ENCODE data around the gene VWA5B2. TPM values are rescaled to one million over a fixed set of nuclear protein-coding genes. Genes with fewer than 3 reads are reported as not detected.

The VWA5B2 gene
- total RNA-seq, 6 experiments from 2014 or later: not detected

DNA sequence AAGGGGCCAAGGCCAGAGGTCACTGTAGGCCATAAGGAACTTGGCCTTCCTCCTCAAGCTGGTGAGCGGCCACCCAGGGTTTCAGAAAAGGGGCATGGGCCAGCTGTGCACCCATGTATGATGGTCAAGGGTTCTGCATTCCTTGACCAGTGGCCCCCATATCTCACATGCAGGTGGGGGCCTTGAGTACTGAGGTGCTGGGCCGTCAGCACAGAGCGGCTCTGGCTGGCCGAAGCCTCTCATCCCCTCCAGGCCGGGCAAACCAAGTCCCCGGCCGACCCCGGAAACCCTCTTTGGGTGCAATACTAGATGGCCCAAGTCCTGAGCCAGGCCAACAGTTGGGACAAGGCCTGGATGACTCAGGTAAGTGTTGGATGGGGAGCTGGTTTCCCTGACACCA is 9.8 kb downstream of the VWA5B2 start:
- H3K36me3 Mint-ChIP-seq (ENCODE audit: low read depth): peaks cover 9% of the 10 kb centered on the region
- DNase-seq: no peak
- no peaks in the 10 kb centered on the region for H3K9me3 Mint-ChIP-seq
- H3K27me3 Mint-ChIP-seq (ENCODE audit: insufficient read depth): peaks cover 11% of the 10 kb centered on the region
- no peak overlapping the region; the same call in 1 of the 2 replicates for H3K27ac Mint-ChIP-seq
- TF ChIP-seq, protein P1, sequence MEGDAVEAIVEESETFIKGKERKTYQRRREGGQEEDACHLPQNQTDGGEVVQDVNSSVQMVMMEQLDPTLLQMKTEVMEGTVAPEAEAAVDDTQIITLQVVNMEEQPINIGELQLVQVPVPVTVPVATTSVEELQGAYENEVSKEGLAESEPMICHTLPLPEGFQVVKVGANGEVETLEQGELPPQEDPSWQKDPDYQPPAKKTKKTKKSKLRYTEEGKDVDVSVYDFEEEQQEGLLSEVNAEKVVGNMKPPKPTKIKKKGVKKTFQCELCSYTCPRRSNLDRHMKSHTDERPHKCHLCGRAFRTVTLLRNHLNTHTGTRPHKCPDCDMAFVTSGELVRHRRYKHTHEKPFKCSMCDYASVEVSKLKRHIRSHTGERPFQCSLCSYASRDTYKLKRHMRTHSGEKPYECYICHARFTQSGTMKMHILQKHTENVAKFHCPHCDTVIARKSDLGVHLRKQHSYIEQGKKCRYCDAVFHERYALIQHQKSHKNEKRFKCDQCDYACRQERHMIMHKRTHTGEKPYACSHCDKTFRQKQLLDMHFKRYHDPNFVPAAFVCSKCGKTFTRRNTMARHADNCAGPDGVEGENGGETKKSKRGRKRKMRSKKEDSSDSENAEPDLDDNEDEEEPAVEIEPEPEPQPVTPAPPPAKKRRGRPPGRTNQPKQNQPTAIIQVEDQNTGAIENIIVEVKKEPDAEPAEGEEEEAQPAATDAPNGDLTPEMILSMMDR (IDR thresholded peaks at IDR 0.05): no peak
- no peak overlapping the region for H3K4me3 Mint-ChIP-seq
- peaks cover 4% of the 10 kb centered on the region for H3K4me1 Mint-ChIP-seq (ENCODE audit: low read depth)

DNA sequence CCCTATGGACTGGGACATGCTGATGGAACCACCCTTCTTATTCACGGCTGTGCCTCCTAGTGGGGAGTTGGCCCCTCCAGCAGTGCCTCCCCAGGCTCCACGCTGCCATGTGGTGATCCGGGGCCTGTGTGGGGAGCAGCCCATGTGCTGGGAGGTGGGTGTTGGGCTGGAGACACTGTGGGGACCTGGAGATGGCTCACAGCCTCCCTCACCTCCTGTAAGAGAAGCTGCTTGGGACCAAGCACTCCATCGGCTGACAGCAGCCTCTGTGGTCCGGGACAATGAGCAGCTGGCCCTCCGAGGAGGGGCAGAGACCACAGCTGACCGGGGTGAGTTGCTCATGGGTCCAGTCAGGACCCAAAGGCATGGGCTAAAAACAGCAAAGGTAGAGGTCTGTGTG is 10.3 kb downstream of the VWA5B2 start:
- Mint-ChIP-seq H3K36me3 (ENCODE audit: low read depth) (peaks cover 11% of the 10 kb centered on the region), H3K27me3 (ENCODE audit: insufficient read depth) (peaks cover 8% of the 10 kb centered on the region), H3K4me3 (no peak overlapping the region), H3K4me1 (ENCODE audit: low read depth) (no peaks in the 10 kb centered on the region), H3K27ac (no peak overlapping the region), H3K9me3 (no peaks in the 10 kb centered on the region)
- TF ChIP-seq, protein P1 (IDR thresholded peaks at IDR 0.05): no peak
- no peak for DNase-seq

DNA sequence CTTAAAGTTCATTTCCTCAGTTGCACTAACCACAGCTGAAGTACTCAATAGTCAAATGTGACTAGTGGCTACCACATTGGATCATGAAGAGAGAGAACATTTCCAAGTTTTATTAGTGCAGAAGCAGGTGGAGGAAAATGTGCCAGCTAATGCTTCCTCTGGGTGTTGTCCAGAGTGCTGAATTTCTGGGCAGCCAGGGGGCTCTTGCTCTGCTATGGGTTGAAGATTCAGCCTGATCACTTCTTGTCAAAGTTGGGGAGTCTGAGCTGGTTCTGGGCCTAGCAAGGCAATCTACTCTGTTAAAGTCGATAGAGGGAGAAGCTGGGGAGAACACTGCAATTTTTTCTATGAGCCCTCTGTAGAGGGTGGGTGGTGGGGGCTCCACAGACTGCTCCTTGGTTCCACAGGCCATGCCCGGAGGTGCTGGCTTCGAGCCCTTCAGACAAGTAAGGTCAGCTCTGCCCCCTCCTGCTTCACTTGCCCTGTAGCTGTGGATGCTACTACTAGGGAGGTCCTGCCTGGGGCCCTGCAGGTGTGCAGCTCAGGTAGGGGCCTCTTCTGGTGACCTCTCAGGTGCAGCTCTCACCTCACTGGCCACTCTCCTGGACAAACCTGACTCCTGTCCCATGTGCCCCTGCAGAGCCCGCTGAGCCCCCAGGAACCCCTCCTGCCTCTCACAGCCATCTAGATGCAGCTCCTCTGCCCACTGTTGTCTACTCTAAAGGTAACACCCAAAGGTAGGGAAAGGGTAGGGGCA is 11.2 kb downstream of the VWA5B2 start:
- Mint-ChIP-seq H3K4me3 (no peak overlapping the region), H3K36me3 (ENCODE audit: low read depth) (peaks cover 15% of the 10 kb centered on the region), H3K4me1 (ENCODE audit: low read depth) (no peaks in the 10 kb centered on the region), H3K27me3 (ENCODE audit: insufficient read depth) (peaks cover 7% of the 10 kb centered on the region; the same call in 1 of the 2 replicates), H3K9me3 (no peaks in the 10 kb centered on the region), H3K27ac (no peak overlapping the region)
- TF ChIP-seq, protein P1 (IDR thresholded peaks at IDR 0.05): 0 out of 2 replicates have a peak, but pooled peaks have one; percentile 6
- peak; percentile 39 for DNase-seq

DNA sequence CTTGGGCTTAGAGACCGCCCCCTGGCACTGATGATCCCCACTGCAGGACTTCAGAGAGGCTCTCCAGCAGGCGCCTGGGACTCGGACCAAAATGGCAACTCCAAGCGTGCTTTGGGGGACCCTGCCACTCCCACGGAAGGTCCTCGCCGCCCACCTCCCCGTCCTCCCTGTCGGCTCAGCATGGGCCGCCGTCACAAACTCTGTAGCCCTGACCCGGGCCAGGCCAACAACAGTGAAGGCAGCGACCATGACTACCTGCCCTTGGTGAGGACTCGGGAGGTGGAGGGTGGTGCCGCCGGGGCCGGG is 11.7 kb downstream of the VWA5B2 start:
- Mint-ChIP-seq H3K4me1 (ENCODE audit: low read depth) (no peaks in the 10 kb centered on the region), H3K9me3 (no peaks in the 10 kb centered on the region), H3K27me3 (ENCODE audit: insufficient read depth) (peaks cover 7% of the 10 kb centered on the region; the same call in 1 of the 2 replicates), H3K27ac (no peak overlapping the region), H3K36me3 (ENCODE audit: low read depth) (peaks cover 15% of the 10 kb centered on the region), H3K4me3 (no peak overlapping the region)
- TF ChIP-seq, protein P1 (IDR thresholded peaks at IDR 0.05): no peak
- no peak for DNase-seq

DNA sequence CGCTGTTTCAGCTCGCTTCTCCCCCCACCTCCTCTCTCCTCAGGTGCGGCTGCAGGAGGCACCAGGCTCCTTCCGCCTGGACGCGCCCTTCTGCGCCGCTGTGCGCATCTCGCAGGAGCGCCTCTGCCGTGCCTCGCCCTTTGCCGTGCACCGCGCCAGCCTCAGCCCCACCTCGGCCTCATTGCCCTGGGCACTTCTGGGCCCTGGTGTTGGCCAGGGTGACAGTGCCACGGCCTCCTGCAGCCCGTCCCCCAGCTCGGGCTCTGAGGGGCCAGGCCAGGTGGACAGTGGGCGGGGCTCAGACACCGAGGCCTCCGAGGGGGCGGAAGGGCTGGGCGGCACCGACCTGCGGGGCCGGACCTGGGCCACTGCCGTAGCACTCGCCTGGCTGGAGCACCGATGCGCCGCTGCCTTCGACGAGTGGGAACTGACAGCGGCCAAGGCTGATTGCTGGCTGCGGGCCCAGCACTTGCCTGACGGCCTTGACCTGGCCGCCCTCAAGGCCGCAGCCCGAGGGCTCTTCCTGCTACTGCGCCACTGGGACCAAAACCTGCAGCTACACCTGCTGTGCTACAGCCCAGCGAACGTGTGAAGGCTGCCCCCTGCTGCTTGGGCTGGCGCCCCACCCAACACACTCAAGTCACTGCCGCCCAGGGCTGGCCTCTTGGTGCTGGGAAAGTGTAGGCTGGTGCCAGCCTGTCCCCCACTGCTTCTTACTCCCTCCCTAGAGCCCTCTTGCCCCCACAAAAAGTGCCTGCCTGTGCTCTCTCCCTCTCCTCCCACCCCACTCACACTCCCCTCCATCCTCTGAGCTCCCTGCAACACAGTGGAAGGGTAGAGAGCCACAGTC is 12.3 kb downstream of the VWA5B2 start:
- TF ChIP-seq, protein P1 (IDR thresholded peaks at IDR 0.05): peak; percentile 75
- no peak overlapping the region for H3K27ac Mint-ChIP-seq
- peak; percentile 4 for DNase-seq
- H3K27me3 Mint-ChIP-seq (ENCODE audit: insufficient read depth): peaks cover 4% of the 10 kb centered on the region; the same call in 1 of the 2 replicates
- no peaks in the 10 kb centered on the region for H3K4me1 Mint-ChIP-seq (ENCODE audit: low read depth)
- peaks cover 15% of the 10 kb centered on the region for H3K36me3 Mint-ChIP-seq (ENCODE audit: low read depth)
- no peak overlapping the region for H3K4me3 Mint-ChIP-seq
- H3K9me3 Mint-ChIP-seq: no peaks in the 10 kb centered on the region
